ENCODE results near the gene CTSA.

DNA sequence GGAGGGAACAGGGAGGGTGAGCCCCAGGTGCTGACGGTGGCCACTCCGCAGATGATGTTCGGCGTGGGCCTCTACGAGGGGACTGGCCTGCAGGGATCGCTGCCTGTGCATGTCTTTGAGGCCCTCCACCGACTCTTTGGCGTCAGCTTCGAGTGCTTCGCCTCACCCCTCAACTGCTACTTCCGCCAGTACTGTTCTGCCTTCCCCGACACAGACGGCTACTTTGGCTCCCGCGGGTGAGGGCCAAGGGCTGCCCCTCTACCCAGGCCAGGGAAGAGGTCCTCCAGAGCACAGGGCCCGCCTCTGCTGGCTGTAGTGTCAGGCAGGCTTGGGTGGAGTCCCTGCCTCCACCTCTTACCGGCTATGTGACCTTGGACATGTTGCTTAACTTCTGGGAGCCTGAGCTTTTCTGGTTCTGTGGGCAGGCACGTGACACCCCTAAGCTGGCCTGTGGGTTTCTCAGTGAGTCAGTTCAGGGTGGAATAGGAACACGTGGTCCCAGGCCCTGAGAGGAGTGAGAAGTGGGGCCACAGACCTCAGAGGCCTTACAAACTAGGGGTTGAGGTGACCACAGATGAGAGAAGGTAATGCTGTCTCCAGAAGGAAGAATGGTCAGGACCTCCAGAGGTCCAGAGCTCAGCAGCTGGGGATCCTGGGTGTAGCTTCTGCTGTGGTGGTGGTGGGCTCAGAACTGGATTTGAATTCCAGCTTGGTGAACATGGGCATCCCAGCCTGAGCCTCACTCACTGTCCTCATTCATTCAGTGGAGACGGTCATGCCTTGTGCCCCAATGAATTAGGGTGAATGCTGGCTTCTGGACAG is 55.2 kb downstream of the CTSA start:
- TF ChIP-seq GATA3 (IDR thresholded peaks at IDR 0.05; ENCODE audit: low read depth, low read length) (no peak), GATA2 (IDR thresholded peaks at IDR 0.05; ENCODE audit: low read depth, low read length) (no peak)
